ENCODE results near the gene OTUB2. TPM values are rescaled to one million over a fixed set of nuclear protein-coding genes. Genes with fewer than 3 reads are reported as not detected.

OTUB2 gene
- total RNA-seq, 2 donors from 2014 or later = 6.3 to 6.7 TPM

DNA sequence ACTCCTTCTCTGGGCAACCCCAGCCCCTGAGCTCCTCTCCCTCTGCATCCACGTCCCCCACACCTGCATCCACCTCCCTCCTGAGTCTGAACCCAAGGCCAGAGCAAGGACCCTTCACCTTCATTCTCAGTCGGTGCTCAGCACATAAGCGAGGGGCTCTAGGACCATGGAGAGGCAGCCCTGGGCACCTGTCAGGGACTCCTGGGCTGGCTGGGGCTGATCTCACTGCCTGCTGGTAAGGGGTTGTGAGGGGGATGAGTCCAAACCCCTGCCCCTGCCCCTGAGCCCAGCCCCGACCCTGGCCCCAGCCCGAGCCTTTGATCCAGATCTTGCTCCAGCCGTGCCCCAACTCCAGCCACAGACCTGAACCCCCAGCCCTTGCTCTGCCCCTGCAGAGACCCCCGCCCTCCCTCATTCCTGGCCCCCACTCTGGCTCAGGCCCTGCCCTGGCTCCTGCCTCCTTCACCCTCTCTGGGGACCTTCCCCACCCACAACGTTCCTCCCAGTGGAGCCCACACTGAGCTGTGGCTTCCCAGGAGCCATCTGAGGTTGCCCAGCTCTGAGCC, 29.9 kb upstream of the OTUB2 start:
- Histone ChIP-seq H3K4me1 (ENCODE audit: control insufficient read depth, insufficient read depth, low read length) (no peaks in the 10 kb centered on the region), H3K36me3 (ENCODE audit: control insufficient read depth, insufficient read depth, low read length) (no peaks in the 10 kb centered on the region), H3K27me3 (ENCODE audit: control insufficient read depth, insufficient read depth, low read length, poor library complexity, severe bottlenecking) (peaks cover 12% of the 10 kb centered on the region), H3K9ac (ENCODE audit: extremely low read depth, low read length, poor library complexity, severe bottlenecking) (no peak overlapping the region), H3K27ac (ENCODE audit: low read depth, low read length) (no peak overlapping the region), H3K9me3 (ENCODE audit: control insufficient read depth, low read length) (no peaks in the 10 kb centered on the region), H3K4me3 (ENCODE audit: low read length) (no peak overlapping the region)
- DNase-seq = no peak
- no peak for TF ChIP-seq CTCF (conservative IDR thresholded peaks at IDR 0.05)
- 83 to 100% methylated on average over 1 to 8 of the region's 8 CpGs for WGBS, 2 experiments (ENCODE audit: insufficient coverage in 1 of 2, insufficient read length in 1 of 2)
- H3K9me3 Mint-ChIP-seq = no peaks in the 10 kb centered on the region
- no peaks in the 10 kb centered on the region for H3K36me3 Mint-ChIP-seq (ENCODE audit: low read depth)
- H3K27me3 Mint-ChIP-seq (ENCODE audit: insufficient read depth) = peaks cover 21% of the 10 kb centered on the region
- H3K4me3 Mint-ChIP-seq = no peak overlapping the region
- no peak overlapping the region for H3K27ac Mint-ChIP-seq
- peaks cover 2% of the 10 kb centered on the region for H3K4me1 Mint-ChIP-seq

GRCh38 chr14:93997082-93997481, 29.1 kb upstream of the OTUB2 start, which contains the start of gene CCDC197:
Gene CCDC197 (plus strand): TSS chr14:93997301. CDS start chr14:93998132, 831 bp downstream.
- no peak for DNase-seq
- Histone ChIP-seq H3K36me3 (ENCODE audit: control insufficient read depth, insufficient read depth, low read length) (no peaks in the 10 kb centered on the region), H3K9me3 (ENCODE audit: control insufficient read depth, low read length) (no peaks in the 10 kb centered on the region), H3K27me3 (ENCODE audit: control insufficient read depth, insufficient read depth, low read length, poor library complexity, severe bottlenecking) (peaks cover 9% of the 10 kb centered on the region), H3K27ac (ENCODE audit: low read depth, low read length) (no peak within 1 kb of the TSS), H3K4me1 (ENCODE audit: control insufficient read depth, insufficient read depth, low read length) (no peaks in the 10 kb centered on the region), H3K4me3 (ENCODE audit: low read length) (no peak within 1 kb of the TSS), H3K9ac (ENCODE audit: extremely low read depth, low read length, poor library complexity, severe bottlenecking) (no peak within 1 kb of the TSS)
- Mint-ChIP-seq H3K4me1 (peaks cover 4% of the 10 kb centered on the region), H3K36me3 (ENCODE audit: low read depth) (no peaks in the 10 kb centered on the region), H3K27me3 (ENCODE audit: insufficient read depth) (peaks cover 21% of the 10 kb centered on the region), H3K4me3 (no peak within 1 kb of the TSS), H3K27ac (no peak within 1 kb of the TSS), H3K9me3 (no peaks in the 10 kb centered on the region)
- TF ChIP-seq CTCF (conservative IDR thresholded peaks at IDR 0.05) = no peak
- 100% methylated on average over 1 of the region's 1 CpG; no CpG with 5 or more reads in 1 of the 2 experiments for WGBS, 2 experiments (ENCODE audit: insufficient coverage in 1 of 2, insufficient read length in 1 of 2)

- no peak overlapping the region for H3K27ac Mint-ChIP-seq
- Histone ChIP-seq H3K9me3 (ENCODE audit: control insufficient read depth, low read length) (no peaks in the 10 kb centered on the region), H3K4me1 (ENCODE audit: control insufficient read depth, insufficient read depth, low read length) (no peaks in the 10 kb centered on the region), H3K4me3 (ENCODE audit: low read length) (no peak overlapping the region), H3K27me3 (ENCODE audit: control insufficient read depth, insufficient read depth, low read length, poor library complexity, severe bottlenecking) (peaks cover 7% of the 10 kb centered on the region), H3K36me3 (ENCODE audit: control insufficient read depth, insufficient read depth, low read length) (no peaks in the 10 kb centered on the region), H3K9ac (ENCODE audit: extremely low read depth, low read length, poor library complexity, severe bottlenecking) (no peak overlapping the region), H3K27ac (ENCODE audit: low read depth, low read length) (no peak overlapping the region)
- 90 to 92% methylated on average over 7 to 17 of the region's 17 CpGs for WGBS, 2 experiments (ENCODE audit: insufficient coverage in 1 of 2, insufficient read length in 1 of 2)
- no peak overlapping the region for H3K4me3 Mint-ChIP-seq
- no peak for TF ChIP-seq CTCF (conservative IDR thresholded peaks at IDR 0.05)
- DNase-seq = no peak
- H3K36me3 Mint-ChIP-seq (ENCODE audit: low read depth) = no peaks in the 10 kb centered on the region
- peaks cover 22% of the 10 kb centered on the region for H3K27me3 Mint-ChIP-seq (ENCODE audit: insufficient read depth)
- peaks cover 4% of the 10 kb centered on the region for H3K4me1 Mint-ChIP-seq
- H3K9me3 Mint-ChIP-seq = no peaks in the 10 kb centered on the region
These were observed 27.9 kb upstream of the OTUB2 start for GRCh38 chr14:93997916-93998870.

Measured in endodermal cell (in vitro differentiated cells).